Measurements from ENCODE around the gene CAMK1D.
"Not testable (repeated sequence)": the region's sequence is repeated elsewhere in the genome, so short reads cannot be mapped to it uniquely, and the experiment has no call there.

CAMK1D gene

DNA sequence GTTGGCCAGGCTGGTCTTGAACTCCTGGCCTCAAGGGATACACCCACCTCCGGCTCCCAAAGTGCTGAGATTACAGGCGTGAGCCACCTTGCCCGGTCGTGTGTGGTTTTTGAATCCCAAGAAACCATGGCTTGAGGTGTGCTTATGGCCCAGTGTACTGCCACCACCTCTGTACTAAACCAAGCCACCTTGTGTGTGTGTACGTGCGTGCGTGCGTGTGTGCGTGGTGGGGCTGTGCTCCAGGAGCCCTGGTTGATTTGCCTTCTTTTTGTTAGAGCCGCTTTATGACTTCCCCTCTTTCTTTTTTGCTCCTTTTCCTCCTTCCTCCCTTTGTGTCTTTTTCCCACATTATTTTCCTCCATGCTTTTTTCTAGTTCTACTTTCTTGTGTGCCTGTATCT lies 121.4 kb downstream of the CAMK1D start:
- DNase-seq (ENCODE audit: low read depth): no peak

DNA sequence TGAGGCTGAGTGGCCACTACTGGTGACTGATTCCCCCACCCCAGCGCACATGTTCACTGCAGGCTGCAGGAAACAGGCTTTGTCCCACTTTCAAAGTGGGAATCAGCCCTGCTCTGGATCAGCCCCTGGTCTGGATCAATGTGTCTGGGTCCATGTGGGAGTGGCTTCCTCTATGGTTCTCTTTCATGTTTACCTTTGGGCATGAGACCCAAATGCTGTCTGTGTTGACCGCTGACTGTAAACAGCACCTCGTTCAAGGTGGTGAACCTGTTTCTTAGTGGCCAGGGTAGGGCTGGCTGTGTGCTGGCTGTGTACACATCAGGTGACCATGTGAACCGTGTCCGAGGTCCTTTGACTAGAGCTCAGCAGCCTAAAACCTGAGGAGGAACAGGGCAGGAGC lies 121.8 kb downstream of the CAMK1D start:
- DNase-seq (ENCODE audit: low read depth): no peak

DNA sequence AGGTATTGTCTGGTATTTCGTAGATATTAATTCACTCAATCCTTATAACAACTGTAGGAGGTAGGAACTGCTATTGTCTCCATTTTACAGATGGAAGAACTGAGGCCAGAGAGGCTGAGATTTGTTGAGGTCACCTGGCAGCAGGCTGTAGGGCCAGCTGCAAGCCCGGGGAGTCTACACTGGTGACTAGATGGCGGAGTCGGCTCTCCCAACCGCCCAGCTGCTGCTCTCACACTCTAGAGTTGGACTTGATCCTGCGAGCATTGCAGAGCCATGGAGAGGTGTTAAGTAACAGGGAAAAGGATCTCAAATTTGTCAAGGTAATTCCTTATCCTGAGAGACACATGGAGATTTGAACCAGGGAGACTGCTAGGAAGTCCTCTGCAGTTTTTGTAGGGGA lies 124.1 kb downstream of the CAMK1D start:
- DNase-seq (ENCODE audit: low read depth): no peak

DNA sequence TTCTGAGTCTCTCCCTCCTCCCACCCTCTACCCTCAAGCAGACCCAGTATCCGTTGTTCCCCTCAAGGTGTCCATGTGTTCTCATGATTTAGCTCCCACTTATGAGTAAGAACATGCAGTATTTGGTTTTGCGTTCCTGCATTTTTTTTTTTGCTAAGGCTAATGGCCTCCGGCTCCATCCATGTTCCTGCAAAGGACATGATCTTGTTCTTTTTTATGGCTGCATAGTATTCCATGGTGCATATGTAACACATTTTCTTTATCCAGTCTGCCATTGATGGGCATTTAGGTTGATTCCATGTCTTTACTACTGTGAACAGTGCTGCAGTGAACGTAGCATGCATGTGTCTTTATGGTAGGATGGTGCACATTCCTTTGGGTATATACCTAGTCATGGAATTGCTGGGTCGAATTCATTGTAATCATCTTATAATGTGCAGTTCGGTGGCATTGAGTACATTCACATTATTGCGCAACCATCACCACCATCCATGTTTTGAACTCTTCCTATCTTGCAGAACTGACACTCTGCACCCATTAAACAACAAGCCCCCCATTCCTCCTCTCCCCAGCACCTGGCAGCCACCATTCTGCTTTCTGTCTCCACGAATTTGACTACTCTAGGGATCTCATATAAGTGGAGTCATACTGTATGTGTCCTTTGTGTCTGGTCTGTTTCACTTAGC lies 125.5 kb downstream of the CAMK1D start:
- no peak for DNase-seq (ENCODE audit: low read depth)

DNA sequence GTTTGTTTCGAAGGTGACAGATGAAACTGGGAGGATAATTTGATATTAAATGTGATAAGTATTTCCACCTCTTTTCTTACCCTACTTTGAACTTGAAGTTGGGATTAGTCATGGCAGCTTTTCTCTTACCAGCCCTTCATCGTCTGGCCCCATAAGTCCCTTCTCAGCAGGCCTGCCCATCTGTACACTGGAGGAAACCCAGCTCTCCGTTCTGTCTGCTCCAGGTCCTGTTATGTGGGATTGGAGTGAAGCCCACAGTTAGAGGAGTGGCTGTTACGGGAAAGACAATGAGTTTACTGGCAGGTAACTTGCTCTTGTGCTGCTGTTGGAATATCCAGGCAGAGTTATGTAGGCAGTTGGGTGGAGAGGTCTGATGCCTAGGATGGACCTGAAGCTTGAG lies 127.3 kb downstream of the CAMK1D start:
- no peak for DNase-seq (ENCODE audit: low read depth)

DNA sequence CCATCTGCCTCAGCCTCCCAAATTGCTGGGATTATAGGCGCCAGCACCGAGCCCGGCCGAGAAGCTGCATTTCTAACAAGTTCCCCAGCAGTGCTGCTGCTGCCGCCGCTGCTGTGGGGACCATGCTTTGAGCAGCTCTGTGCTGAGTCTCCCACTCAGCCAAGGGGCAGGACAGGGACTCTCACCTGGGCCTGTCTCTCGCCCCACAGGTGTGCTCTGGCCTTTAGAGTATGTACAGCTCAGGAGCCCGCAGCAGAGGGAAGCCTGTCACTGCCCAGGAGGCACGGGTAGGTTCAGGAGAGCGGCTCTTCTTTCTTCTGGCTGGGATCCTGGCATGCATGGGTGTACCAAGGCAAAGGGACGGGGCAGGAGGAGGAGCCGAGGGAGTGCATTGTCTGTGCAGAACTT lies 130.1 kb downstream of the CAMK1D start:
- no peak for DNase-seq (ENCODE audit: low read depth)

DNA sequence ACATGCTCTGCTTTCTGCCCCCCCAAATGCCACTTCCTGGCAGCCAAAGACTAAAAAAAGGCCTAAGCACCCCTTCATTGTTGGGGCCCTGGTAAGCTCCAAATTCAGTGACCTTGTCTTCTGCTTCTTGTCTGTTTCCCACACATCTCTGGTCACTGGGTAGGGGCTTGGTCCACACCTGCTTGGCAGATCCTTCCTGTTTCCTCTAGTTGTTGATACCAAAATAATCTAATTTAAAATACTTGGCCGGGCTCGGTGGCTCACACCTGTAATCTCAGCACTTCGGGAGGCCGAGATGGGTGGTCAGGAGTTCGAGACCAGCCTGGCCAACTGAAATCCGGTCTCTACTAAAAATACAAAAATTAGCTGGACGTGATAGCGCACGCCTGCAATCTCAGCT lies 130.6 kb downstream of the CAMK1D start:
- DNase-seq (ENCODE audit: low read depth): no peak

DNA sequence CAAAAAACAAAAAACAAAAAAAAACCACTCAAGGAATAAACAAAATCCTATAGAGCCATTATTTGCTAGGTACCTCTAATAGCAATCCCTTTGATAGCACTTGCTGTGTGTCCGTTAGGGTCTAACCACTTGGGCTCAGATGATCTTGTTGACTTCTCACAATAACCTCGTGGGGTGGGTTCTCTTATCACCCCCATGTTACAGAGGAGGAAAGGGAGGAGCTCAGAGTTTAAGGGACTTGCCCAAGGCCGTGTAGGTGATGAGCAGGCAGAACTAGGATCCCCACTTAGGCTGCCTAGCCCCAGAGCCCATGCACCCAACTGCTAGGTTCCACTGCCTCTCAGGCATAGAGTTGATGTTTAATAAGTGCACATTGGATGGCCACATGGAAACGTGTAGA lies 131.1 kb downstream of the CAMK1D start:
- no peak for DNase-seq (ENCODE audit: low read depth)

DNA sequence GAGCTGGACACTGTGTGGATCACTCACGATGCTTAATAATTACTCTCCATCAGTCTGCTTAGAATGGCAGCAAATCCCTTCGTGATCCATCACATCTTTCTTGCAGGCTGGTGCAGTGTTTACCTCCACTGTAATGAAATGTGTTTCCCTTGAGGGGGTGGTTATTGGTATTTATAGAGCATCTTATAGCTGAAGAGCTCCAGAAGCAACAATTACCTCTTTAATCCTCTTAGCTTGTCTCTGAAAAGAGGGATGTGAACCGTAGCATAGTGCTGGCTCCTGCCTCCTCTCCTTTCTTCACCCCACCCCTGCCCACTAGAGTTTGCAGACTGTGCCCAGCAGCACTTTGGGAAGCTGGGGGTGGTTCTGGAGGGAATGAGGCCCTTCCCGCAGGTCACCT lies 132.6 kb downstream of the CAMK1D start:
- no peak for DNase-seq (ENCODE audit: low read depth)

DNA sequence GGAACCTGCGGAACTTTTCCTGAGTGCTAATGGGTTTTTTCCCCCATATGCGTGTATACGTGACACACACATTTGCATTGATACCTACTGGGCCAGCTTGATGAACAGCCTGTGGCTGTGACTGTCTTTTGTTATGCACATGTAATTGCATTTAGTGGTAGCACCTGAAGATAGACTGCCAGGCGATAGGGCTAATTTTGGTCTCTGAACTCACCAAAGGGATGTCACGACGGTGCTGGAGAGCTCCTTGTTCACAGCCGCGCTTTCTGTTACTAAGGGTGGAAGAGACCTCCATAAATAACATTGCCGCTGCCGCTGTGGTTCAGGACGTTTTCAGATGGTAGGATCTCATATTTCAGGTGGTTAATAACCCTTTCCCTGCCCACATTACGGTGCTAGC lies 133.2 kb downstream of the CAMK1D start:
- no peak for DNase-seq (ENCODE audit: low read depth)

DNA sequence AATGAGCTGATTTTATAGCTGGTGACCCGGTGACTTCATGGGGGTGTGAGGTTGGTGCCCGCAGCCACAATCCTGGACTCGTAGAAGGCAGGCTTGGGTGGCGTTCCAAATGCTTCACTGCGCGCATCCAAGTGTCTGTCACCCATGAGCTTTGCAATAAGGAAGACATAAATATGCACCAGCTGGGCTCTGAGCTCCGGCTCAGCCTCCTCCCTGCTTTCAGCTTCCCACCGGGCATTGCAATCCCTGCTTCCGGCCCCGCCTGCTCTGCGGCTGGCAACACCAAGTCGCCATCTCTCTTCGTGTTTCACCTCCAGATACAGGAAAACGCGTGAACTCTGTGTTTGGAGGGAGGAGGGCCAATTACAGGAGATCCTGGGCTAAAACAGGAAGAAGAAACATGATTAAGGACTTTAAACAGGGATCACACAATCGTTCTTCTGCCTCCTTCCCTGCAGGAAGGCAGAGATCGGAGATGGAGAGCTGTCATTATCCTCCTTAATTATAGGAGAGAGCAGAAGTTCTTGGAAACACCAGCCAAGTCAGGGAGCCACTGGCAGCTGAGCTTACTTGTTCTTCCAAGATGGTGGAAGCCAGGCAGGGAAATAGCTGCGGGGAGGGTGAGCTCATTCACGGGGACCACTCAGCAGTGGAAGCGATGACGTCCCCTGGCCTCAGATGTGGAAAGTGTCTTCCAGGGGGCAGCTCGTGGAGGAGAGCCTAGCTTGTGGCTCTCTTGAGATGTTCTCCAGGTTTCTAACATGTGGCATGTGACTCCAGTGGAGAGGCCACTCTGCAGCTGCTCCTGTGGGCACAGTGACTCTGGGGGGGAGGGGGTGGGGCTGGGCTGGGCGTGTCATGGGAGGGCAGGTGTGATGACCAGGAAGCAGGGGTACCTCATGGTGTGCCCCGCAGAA lies 134.9 kb downstream of the CAMK1D start:
- DNase-seq (ENCODE audit: low read depth): no peak

DNA sequence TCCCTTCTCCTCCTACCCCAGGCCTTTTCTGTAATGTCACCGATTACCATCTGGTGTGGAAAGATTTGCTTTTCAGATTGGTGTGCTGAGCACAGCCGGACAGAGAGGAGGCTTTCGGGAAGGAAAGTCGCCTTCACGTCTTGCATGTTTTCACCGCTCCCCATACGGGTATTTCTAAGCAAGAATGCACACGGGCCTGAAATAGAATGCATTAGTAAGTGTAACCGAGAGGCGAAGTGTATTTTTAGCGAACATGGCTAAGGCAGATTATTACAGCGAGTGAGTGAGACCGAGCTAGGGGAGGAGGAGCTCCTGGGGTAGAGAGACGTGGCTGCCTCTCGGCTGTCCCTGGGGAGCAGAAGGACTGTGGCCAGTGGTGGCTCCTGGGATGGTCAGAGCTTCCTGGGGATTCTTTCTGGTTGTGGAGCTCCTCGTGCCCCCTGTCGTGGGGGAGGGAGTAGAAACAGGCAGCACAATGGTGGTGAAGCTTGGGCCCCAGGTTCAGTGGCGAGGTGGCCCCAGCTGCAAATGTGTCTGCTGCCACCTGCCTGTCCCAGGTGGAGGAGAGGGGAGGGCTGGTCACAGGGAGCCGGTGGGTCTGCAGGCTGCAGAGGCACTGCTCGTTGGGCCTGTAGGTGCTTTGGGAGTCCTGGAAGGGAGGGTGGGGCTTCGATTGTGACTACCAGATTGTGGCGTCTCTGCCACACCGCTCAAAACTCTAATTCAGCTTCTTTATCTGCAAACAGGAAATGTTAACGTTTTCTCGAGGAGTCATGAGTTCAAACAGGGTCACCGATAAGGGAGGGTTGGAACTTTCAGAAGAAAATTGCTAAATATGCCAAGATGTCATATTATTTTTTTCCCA lies 135.8 kb downstream of the CAMK1D start:
- no peak for DNase-seq (ENCODE audit: low read depth)

DNA sequence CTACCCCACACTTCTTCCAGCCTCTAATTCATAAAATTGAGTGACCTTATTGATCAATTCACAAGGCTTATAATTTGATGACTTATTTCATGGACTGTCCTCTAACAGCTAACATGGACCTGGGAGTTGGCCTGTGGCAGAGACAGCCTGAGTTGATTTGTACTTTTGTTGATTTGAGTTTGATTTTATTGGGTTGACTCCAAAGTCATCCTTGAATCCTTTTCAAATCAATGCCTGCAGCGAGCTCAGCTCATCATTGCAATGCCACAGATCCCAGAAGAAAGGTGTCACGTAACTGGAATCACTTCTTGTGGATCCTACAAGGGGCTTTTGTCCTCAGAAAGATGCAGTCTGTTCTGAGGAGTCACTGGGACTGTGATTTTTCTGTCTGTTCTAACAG lies 138.0 kb downstream of the CAMK1D start:
- no peak for DNase-seq (ENCODE audit: low read depth)

DNA sequence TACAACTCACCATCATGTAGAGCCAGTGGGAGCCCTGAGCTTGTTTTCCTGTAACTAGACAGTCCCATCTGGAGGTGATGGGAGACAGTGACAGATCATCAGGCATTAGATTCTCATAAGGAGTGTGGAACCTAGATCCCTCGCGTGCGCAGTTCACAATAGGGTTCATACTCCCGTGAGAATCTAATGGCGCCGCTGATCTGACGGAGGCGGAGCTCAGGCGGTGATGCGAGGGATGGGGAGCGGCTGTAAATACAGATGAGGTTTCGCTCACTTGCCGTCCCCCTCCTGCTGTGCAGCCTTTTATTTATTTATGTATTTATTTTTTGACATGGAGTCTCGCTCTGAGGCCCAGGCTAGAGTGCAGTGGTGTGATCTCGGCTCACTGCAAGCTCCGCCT lies 139.3 kb downstream of the CAMK1D start:
- no peak for DNase-seq (ENCODE audit: low read depth)

DNA sequence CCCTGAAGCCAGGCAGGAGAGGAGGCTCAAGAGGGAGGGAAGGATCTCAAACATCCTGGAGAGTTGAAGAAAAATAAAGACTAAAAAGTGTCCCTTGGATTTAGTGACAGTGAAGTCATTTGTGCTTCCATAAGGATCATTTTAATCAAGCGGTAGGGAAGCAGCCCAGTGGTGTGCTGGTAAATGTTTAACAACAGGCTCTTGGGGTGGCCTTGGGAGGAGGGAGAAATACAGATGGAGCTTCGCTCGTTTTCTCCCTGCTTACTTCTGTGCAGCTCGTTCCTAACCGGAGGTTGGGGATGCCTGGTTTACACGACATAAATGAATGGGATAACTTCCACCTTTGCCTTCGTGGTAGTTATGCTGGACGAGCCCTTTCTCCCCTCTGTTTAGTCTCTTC lies 140.0 kb downstream of the CAMK1D start:
- no peak for DNase-seq (ENCODE audit: low read depth)

DNA sequence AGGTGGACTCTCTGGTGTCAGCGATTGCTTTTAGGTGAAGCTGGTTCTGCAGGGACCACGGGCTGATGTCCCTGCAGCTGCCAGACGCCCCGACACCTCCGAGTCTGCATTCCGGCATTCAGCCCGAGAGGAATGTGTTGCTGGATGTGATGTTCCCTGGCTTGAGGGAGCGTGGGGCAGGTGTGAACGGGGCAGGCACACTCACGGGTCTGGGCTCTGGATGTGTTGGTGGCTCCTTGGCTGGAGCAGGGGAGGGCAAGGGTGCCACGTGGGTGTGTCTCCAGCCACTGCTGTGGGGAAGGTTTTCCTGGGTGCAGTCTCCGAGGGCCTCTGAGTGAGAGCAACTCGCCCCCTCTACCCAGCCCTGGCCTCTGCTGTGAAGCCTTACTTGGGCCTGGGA lies 140.5 kb downstream of the CAMK1D start:
- no peak for DNase-seq (ENCODE audit: low read depth)

DNA sequence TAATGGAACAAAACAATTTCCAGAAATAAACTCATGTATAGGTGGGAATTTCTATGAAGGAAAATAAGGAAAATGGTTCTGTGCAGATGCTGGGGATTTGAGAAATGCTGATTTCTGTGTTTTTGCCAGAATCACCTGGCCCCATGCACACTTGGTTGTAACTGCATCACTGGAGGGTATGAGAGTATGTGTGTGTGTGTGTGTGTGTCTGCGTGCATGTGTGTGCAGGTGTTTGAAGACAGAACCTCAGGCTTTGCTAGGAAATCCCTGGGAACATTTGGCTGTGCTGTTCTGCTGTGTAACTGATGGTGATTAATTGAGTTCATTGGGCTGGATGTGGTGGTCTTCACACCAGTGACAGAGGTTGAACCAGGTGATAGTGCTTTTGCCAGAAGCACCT lies 141.6 kb downstream of the CAMK1D start:
- DNase-seq (ENCODE audit: low read depth): no peak

DNA sequence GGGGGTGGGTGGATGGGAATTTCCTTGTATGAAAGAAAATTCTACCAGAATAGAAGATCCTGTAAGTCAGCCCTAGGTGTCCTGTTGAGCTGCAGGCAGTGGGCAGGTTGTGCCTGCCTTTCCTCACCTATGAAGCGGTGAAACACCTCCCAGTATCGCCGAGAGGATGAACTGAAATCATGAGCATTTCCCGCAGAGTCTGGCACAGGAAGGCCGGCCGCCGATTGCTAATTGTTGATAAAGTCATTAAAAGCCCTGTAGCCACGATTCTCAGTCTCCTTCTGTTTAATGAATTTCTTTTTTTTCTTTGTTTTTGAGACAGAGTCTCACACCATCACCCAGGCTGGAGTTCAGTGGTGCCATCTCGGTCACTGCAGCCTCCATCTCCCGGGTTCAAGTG lies 142.1 kb downstream of the CAMK1D start:
- no peak for DNase-seq (ENCODE audit: low read depth)

DNA sequence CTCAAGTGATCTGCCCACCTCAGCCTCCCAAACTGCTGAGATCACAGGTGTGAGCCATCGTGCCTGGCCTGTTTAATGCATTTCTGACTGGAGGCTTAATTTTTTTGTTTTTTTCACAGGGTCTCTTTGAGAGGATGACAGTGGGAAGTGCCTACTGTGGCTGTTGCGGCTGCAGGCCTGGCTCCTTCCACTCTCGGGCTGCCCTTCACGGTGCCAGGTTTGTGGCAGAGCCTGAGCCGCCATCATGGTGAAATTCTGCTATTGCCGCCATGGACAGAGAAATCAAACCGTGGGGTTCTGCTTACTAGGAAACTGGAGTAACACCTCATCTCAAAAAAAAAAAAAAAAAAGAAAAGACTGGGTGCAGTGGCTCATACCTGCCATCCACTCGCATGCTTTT lies 142.7 kb downstream of the CAMK1D start:
- no peak for DNase-seq (ENCODE audit: low read depth)

DNA sequence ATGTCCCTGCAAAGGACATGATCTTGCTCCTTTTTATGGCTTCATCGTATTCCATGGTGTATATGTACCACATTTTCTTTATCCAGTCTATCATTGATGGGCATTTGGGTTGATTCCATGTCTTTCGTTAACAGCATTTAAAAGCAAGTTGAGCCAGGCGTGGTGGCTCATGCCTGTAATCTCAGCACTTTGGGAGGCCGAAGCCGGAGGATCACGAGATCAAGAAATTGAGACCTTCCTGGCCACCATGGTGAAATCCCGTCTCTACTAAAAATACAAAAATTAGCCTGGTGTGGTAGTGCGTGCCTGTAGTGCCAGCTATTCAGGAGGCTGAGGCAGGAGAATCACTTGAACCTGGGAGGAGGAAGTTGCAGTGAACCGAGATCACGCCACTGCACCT lies 147.7 kb downstream of the CAMK1D start:
- not testable (repeated sequence) for DNase-seq (ENCODE audit: low read depth)

DNA sequence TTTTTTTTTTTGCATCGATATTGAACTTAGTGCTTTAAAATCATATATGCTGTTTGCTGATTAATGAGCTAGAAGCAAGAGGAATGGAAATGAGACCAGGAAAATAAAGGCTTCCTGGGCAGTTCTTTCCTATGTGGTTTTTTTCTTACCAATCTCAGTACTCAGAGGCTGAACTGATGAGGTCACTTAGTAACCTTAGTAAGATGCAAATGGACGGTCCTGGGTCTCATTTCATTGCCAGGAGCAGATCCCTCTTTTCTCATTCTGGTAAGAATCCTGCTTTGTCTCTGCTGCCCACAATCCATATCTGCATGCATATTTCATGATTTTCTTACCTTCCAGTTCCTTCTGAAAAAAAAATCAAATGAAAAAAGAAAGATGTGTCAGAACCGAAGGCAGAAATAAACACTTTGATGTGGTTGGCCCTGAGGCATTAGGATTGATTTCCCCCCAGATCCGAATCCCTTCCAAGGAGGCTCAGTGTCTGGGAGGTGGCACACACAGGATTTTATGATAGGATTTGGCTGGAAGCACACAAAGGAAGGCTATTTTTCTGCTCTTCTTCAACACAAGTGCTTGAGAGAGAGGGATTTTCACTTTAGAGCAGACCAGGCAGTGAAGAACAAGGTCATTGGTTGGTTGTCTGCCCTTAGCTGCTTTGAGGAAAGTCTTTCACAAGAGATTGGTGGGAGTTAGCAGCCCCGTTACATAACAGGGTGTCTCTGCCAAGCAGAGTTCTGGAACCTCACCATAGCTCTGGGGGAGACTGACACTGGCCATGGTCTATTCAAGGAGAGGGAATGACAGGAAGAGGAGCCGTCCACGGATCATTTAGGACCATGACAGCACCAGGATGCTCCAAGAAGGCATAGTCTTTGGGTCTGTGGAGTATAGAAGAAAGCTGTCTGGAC lies 150.0 kb downstream of the CAMK1D start:
- DNase-seq (ENCODE audit: low read depth): no peak

All from GM04503 (cell line).